HepG2 (cell line): ENCODE data around the gene PIP5KL1. TPM values are rescaled to one million over a fixed set of nuclear protein-coding genes. Genes with fewer than 3 reads are reported as not detected.

Source experiments
- ATRX ChIP-seq: sonication (generic); formaldehyde crosslinking; IDR thresholded peaks from 2 replicates; pipeline ENCODE4 v1.4.0; 2020; ENCODE audit warnings: missing genetic modification reagents, borderline replicate concordance
- BCL6 ChIP-seq: IDR thresholded peaks from 2 replicates; pipeline ENCODE4 v1.6.1; 2016; ENCODE audit warnings: missing genetic modification reagents, missing compliant biosample characterization
- CBX2 ChIP-seq, 2 experiments: fragments of 200-600 bp in 1 of 2; sonication (generic); formaldehyde crosslinking in 1 of 2; IDR thresholded peaks; 2 replicates each; pipeline versions ENCODE4 v1.7.0 to v1.8.1; 2018 to 2022; ENCODE audit warnings: low read depth in 2 of 2, low read length in 1 of 2, mild to moderate bottlenecking in 1 of 2, missing genetic modification reagents in 1 of 2
- CBX5 ChIP-seq: sonication (generic); formaldehyde crosslinking; IDR thresholded peaks from 2 replicates; pipeline ENCODE4 v1.4.0; 2020; ENCODE audit warnings: missing genetic modification reagents, borderline replicate concordance
- ETV5 ChIP-seq: IDR thresholded peaks from 2 replicates; pipeline ENCODE4 v1.6.1; 2018; ENCODE audit warnings: missing biosample characterization, missing genetic modification reagents, inconsistent platforms, borderline replicate concordance
- FOXJ3 ChIP-seq: sonication (generic); formaldehyde crosslinking; IDR thresholded peaks from 2 replicates; pipeline ENCODE4 v1.4.0; 2020; ENCODE audit warnings: missing genetic modification reagents, mild to moderate bottlenecking, borderline replicate concordance
- GTF3A ChIP-seq: sonication (generic); formaldehyde crosslinking; conservative IDR thresholded peaks from 2 replicates; pipeline ENCODE4 v1.4.0; 2020; ENCODE audit warnings: mild to moderate bottlenecking, missing genetic modification reagents
- HOXD1 ChIP-seq: sonication (generic); formaldehyde crosslinking; IDR thresholded peaks from 2 replicates; pipeline ENCODE4 v1.5.0; 2020; ENCODE audit warnings: missing genetic modification reagents
- IKZF1 ChIP-seq: fragments of 450-650 bp; IDR thresholded peaks from 2 replicates; pipeline ENCODE4 v1.7.1; 2016
- MBD4 ChIP-seq: IDR thresholded peaks from 2 replicates; pipeline ENCODE4 v1.6.1; 2012; ENCODE audit warnings: low read length, inconsistent platforms, borderline replicate concordance
- MED13 ChIP-seq: sonication (generic); formaldehyde crosslinking; IDR thresholded peaks from 2 replicates; pipeline ENCODE4 v1.5.0; 2020; ENCODE audit warnings: missing genetic modification reagents
- MXD3 ChIP-seq: IDR thresholded peaks from 2 replicates; pipeline ENCODE4 v1.6.1; 2016; ENCODE audit warnings: mild to moderate bottlenecking, missing biosample characterization, missing genetic modification reagents
- SRSF9 ChIP-seq: fragments of 200-400 bp; formaldehyde crosslinking; IDR thresholded peaks from 2 replicates; pipeline ENCODE4 v1.6.1; 2018; ENCODE audit warnings: borderline replicate concordance, mild to moderate bottlenecking, low read depth, low read length; ENCODE audit not compliant: insufficient read depth, poor library complexity, severe bottlenecking
- TBX2 ChIP-seq: sonication (generic); formaldehyde crosslinking; IDR thresholded peaks from 2 replicates; pipeline ENCODE4 v1.5.0; 2020; ENCODE audit warnings: missing genetic modification reagents, mild to moderate bottlenecking, borderline replicate concordance
- TEAD2 ChIP-seq: sonication (generic); formaldehyde crosslinking; IDR thresholded peaks from 2 replicates; pipeline ENCODE4 v1.9.0; 2021; ENCODE audit warnings: missing genetic modification reagents
- THAP11 ChIP-seq: IDR thresholded peaks from 2 replicates; pipeline ENCODE4 v1.6.1; 2016; ENCODE audit warnings: missing biosample characterization, missing genetic modification reagents
- ZC3H4 ChIP-seq: sonication (generic); formaldehyde crosslinking; IDR thresholded peaks from 2 replicates; pipeline ENCODE4 v1.4.0; 2020; ENCODE audit warnings: missing genetic modification reagents, borderline replicate concordance
- ZNF326 ChIP-seq: sonication (generic); formaldehyde crosslinking; IDR thresholded peaks from 2 replicates; pipeline ENCODE4 v1.4.0; 2020; ENCODE audit warnings: missing genetic modification reagents, borderline replicate concordance
- polyA plus RNA-seq, 8 experiments: library from polyadenylated mRNA; depleted of rRNA in 3 of 8; stranded (reverse) in 7 of 8; unstranded in 1 of 8; fragments of >200 nt; fragmentation: Illumina TruSeq in 4 of 8; extraction: Trizol in 4 of 8; gene quantifications; 2 replicates each; pipeline versions ENCODE4 v1.2.1 to v1.2.3, GENCODE V29; 2011 to 2016; ENCODE audit warnings: low read depth in 4 of 8, missing spikeins in 1 of 8, mixed read lengths in 1 of 8; ENCODE audit not compliant: insufficient read depth in 1 of 8
- total RNA-seq, 5 experiments: library from RNA; depleted of rRNA; stranded (reverse); fragments of >200 nt; fragmentation: Illumina TruSeq; extraction: Trizol; gene quantifications; 2 replicates each; pipeline ENCODE4 v1.2.3, GENCODE V29; 2016; ENCODE audit warnings: low read depth in 1 of 5
- TF ChIP-seq, protein P1 (sequence below): fragments of 450-650 bp; IDR thresholded peaks from 2 replicates; pipeline ENCODE4 v1.6.1; 2016
- TF ChIP-seq, protein P2 (sequence below): sonication (generic); formaldehyde crosslinking; IDR thresholded peaks from 2 replicates; pipeline ENCODE4 v1.4.0; 2020; ENCODE audit warnings: missing genetic modification reagents
- TF ChIP-seq, protein P3 (sequence below): sonication (generic); formaldehyde crosslinking; conservative IDR thresholded peaks from 2 replicates; pipeline ENCODE4 v1.5.0; 2020; ENCODE audit warnings: missing genetic modification reagents

PIP5KL1 gene
- total and polyA plus RNA-seq, 2 of the 13 experiments (the other 11 are each of a cell fraction or from before 2014, with no cell fraction given), result 0.20 to 0.49 TPM

GRCh38 chr9:127915801-127916719 lies 14.5 kb downstream of the PIP5KL1 start (continued):
- TF ChIP-seq, protein P1, sequence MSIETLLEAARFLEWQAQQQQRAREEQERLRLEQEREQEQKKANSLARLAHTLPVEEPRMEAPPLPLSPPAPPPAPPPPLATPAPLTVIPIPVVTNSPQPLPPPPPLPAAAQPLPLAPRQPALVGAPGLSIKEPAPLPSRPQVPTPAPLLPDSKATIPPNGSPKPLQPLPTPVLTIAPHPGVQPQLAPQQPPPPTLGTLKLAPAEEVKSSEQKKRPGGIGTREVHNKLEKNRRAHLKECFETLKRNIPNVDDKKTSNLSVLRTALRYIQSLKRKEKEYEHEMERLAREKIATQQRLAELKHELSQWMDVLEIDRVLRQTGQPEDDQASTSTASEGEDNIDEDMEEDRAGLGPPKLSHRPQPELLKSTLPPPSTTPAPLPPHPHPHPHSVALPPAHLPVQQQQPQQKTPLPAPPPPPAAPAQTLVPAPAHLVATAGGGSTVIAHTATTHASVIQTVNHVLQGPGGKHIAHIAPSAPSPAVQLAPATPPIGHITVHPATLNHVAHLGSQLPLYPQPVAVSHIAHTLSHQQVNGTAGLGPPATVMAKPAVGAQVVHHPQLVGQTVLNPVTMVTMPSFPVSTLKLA, result 0 out of 2 replicates have a peak, but pooled peaks have one; percentile 14
- no peak for TF ChIP-seq ATRX
- TF ChIP-seq TBX2 (CRISPR knock-in tag), result 0 out of 2 replicates have a peak, but pooled peaks have one; percentile 19
- TF ChIP-seq ZNF326, result no peak
- TF ChIP-seq, protein P2, sequence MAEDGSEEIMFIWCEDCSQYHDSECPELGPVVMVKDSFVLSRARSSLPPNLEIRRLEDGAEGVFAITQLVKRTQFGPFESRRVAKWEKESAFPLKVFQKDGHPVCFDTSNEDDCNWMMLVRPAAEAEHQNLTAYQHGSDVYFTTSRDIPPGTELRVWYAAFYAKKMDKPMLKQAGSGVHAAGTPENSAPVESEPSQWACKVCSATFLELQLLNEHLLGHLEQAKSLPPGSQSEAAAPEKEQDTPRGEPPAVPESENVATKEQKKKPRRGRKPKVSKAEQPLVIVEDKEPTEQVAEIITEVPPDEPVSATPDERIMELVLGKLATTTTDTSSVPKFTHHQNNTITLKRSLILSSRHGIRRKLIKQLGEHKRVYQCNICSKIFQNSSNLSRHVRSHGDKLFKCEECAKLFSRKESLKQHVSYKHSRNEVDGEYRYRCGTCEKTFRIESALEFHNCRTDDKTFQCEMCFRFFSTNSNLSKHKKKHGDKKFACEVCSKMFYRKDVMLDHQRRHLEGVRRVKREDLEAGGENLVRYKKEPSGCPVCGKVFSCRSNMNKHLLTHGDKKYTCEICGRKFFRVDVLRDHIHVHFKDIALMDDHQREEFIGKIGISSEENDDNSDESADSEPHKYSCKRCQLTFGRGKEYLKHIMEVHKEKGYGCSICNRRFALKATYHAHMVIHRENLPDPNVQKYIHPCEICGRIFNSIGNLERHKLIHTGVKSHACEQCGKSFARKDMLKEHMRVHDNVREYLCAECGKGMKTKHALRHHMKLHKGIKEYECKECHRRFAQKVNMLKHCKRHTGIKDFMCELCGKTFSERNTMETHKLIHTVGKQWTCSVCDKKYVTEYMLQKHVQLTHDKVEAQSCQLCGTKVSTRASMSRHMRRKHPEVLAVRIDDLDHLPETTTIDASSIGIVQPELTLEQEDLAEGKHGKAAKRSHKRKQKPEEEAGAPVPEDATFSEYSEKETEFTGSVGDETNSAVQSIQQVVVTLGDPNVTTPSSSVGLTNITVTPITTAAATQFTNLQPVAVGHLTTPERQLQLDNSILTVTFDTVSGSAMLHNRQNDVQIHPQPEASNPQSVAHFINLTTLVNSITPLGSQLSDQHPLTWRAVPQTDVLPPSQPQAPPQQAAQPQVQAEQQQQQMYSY, result 0 out of 2 replicates have a peak, but pooled peaks have one; percentile 34
- TF ChIP-seq FOXJ3 (CRISPR knock-in tag), result 0 out of 2 replicates have a peak, but pooled peaks have one; percentile 13
- no peak for TF ChIP-seq TEAD2 (CRISPR knock-in tag)
- no peak for TF ChIP-seq ZC3H4 (CRISPR knock-in tag)
- TF ChIP-seq MBD4, result no peak
- TF ChIP-seq HOXD1 (CRISPR knock-in tag), result no peak
- TF ChIP-seq CBX5 (CRISPR knock-in tag), result no peak
- no peak for TF ChIP-seq GTF3A
- no peak for TF ChIP-seq MXD3 (CRISPR knock-in tag)
- TF ChIP-seq CBX2 (IDR thresholded peaks at IDR 0.05; ENCODE audit: low read depth, low read length), result no peak
- TF ChIP-seq CBX2 (CRISPR knock-in tag; IDR thresholded peaks at IDR 0.05; ENCODE audit: low read depth), result no peak
- TF ChIP-seq ETV5 (CRISPR knock-in tag), result no peak
- no peak for TF ChIP-seq THAP11 (CRISPR knock-in tag)
- TF ChIP-seq, protein P3, sequence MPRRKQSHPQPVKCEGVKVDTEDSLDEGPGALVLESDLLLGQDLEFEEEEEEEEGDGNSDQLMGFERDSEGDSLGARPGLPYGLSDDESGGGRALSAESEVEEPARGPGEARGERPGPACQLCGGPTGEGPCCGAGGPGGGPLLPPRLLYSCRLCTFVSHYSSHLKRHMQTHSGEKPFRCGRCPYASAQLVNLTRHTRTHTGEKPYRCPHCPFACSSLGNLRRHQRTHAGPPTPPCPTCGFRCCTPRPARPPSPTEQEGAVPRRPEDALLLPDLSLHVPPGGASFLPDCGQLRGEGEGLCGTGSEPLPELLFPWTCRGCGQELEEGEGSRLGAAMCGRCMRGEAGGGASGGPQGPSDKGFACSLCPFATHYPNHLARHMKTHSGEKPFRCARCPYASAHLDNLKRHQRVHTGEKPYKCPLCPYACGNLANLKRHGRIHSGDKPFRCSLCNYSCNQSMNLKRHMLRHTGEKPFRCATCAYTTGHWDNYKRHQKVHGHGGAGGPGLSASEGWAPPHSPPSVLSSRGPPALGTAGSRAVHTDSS (CRISPR knock-in tag), result no peak
- TF ChIP-seq IKZF1, result no peak
- no peak for TF ChIP-seq BCL6 (CRISPR knock-in tag)
- TF ChIP-seq MED13 (CRISPR knock-in tag), result no peak
- no peak for TF ChIP-seq SRSF9
